ENCODE results near the gene ATP1A4. TPM values are rescaled to one million over a fixed set of nuclear protein-coding genes. Genes with fewer than 3 reads are reported as not detected.

The ATP1A4 gene
- total and polyA plus RNA-seq, 2 of the 8 experiments (the other 6 are each of a cell fraction or from before 2014, with no cell fraction given) = 0.48 to 0.61 TPM

DNA sequence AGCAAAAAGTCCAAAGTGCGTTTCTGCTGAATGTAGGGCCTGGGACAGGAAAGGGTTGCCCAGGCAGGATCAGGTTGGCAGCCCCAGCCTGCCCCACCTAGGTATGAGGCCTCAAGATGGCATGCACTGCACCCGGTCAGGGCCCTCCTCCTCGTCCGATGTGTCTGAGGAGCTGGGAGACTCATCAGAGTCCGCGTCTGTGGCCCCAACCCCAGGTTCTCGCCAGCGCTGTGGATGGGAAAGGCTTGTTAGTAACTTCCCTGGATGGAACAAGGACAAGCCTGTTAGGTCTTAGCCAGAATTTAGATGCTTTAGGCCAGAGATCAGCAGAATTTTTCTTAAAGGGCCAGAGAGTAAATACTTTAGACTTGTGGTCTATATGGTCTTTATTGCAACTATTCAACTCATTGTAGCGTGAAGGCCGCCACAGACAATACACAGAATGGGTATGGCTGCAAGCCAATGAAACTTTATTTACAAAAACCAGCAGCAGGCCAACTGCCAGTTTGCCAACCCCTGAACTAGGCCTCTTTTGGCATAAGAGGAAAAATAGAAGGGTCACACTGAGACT lies 66.2 kb downstream of the ATP1A4 start (continued):
- TF ChIP-seq, protein P1, sequence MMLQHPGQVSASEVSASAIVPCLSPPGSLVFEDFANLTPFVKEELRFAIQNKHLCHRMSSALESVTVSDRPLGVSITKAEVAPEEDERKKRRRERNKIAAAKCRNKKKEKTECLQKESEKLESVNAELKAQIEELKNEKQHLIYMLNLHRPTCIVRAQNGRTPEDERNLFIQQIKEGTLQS (IDR thresholded peaks at IDR 0.05; ENCODE audit: insufficient read depth, low read depth, low read length) = no peak
- TF ChIP-seq TAF7 (optimal IDR thresholded peaks at IDR 0.05; ENCODE audit: borderline replicate concordance, low read depth, low read length) (no peak), POLR2AphosphoS5 (IDR thresholded peaks at IDR 0.05; ENCODE audit: low read depth, low read length) (no peak)
